Stimulated activated naive CD8-positive, alpha-beta T cell treated with anti-CD3 and anti-CD28 coated beads, Interleukin-15, Interleukin-2, amounts not matched to agents 100 U/mL and 50 U/mL, for 24 hours (primary cell): Measurements from ENCODE around the gene UGT1A5.

Experiments used
- ATAC-seq: fragments of 150-1000 bp; cut with Tn5 transposase; one replicate; pipeline ENCODE4 v1.10.0; 2021
- DNase-seq: peaks from one replicate; pipeline ENCODE4 v3.0.0; 2021

UGT1A5 gene

DNA sequence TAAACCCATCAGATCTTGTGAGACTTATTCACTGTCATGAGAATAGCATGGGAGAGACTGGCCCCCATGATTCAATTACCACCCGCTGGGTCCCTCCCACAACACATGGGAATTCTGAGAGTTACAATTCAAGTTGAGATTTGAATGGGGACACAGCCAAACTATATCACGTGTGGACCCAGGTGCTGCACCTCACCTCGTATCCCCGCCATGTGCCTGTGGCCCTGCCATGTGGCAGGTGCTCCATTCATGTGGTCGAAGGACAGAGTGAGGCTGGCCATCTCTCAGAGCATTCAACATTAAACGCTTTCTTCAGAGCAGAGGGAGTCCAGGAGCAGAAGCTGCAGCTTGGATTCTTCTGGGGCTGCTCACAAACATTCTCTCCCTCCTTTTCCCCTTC, 97.7 kb downstream of the UGT1A5 start:
- ATAC-seq = no peak
- no peak for DNase-seq

DNA sequence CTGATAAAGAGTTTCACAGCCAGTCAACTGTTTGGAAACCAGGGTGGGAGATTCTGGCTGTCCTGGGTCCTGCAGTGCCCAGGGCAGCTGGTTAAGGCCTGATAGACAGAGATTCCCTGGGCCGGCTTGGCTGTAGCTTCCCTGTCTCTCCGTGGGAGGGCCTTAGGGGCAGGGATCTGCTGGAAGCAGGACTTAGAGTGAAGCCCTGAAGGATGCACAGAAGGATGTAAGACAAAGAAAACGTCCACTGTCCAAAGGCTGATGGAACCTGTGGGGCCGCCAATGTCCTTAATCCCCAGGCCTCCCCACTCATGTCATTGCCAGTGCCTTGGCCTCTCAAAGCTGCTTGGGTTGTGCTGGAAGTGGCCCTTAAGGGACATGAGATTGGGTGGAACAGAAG, 98.4 kb downstream of the UGT1A5 start:
- ATAC-seq = no peak
- DNase-seq = no peak

DNA sequence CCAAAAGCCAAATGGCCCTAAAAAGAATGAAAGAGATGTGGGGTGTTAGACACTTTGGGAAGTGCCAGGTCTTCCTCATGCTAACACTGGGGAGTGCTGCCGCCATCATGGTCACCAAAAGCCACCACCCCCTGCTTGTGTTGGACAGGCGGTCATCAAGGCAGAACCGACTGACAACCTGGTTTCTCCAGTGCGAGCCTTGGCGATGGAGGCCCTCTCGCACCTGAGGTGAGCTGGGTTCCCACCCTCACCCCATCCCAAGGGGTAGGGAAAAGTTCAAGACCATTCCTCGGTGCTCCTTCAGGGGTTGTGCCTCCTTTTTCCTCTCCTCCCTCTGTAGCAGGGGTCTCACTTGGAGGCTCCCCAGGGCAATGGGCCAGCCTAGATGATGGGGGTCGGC, 99.0 kb downstream of the UGT1A5 start:
- no peak for DNase-seq
- no peak for ATAC-seq

DNA sequence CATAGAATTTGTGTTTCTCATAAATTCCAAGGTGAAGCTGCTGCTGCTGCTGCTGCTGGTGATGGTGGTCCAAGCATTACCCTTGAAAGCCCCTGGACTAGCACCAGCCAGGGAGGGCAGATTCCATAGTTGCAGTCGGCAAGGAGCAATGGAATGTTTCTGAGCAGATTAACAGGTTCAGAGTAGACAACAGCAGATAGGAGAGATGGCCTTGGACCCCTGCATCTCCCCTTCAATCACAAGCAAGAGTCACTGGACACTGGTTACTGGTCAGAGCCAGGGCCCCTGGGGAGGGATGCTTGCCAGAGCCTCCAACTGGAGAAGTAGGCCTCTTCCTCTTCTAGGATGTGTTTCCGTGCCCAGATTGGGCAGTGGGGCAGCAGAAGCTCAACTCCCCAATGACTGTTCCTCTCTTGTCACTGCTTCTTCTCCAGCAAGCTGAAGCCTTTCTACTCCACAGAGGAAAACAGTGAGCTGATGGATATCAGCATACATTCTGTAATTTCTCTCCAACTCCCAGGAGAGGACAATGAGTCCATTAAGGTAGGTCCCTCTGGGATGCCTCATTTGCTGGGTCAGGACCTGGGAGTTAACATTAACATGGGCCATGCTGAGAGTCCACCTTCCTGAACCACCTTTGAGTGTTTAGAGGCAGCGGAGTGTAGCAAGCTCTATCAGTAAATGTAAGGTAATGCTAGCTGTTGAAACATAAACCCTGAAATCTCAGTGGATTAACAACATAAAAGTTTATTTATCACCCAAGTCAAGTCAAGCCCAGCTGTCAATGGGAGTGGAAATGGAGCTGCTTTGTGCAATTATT, 100.7 kb downstream of the UGT1A5 start:
- DNase-seq = no peak
- ATAC-seq = no peak

DNA sequence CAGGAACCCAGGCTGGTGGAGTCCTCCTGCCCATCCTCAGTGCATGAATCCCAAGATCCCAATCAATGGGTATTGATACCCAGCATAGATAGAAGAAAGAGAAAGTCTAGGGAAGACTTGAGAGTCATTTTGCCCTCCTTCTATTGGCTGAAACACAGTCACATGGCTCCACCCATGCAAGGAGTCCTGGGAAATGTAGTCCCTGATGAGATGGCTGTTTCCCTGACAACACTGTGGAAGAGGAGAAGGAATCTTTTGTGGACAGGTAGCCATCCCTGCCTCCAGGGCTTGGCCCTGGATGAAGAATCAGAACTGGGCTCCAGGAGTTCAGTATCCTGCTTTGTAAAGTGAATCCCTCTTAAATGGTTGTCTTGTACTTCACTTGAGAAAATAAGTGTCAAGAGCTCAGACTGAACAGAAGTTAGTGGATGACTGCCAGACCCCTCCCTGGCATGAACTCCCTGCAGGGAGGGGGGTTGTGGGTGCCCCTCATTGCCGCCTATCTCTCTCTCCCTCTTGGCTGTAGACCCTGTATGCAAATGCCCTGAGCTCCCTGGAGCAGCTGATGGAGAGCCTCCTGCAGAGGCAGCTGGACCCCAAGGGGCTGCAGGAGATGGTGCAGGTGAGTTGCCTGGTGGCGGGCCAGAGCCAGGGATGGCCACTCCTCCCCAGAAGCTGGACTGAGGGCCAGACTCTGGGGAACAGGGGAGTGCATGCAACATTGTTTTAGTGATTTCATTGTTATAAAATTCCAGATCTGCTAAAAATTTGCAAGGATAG, 101.5 kb downstream of the UGT1A5 start:
- no peak for DNase-seq
- ATAC-seq = no peak

DNA sequence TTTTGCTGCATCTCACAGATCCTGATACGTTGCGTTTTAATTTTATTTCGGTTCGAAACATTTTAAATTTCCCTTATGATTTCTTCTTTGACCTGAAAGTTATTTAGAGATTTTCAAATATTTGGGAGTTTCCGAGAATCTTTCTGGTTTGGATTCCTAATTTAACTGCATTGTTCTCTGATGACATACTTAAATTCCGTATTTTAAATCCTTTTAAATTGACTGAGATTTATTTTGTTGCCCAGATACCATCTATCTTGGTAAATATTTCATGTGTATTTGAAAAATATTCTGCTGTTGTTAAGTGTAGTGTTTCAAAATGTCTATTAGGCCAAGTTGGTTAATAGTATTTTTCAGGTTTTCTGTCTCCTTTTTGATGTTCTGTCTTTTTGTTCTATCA, 103.2 kb downstream of the UGT1A5 start:
- ATAC-seq = no peak
- DNase-seq = no peak

DNA sequence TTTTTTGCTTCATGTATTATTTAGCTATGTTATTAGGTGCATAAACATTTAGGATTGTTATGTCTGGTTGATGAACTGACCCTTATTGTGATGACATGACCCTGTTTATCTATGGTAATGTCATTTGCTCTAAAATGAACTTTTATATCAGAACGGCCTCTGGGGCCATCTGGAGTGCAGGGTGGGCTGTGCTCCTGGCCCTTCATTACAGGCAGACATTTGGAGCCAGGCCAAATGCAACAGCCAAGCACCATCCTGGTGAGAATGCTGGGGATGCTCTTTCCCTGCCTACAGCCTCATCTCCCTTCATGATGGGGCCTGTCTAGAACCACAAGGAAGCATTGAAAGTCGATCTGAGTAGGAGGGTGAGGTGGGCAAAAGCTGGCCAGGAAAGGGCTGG, 103.6 kb downstream of the UGT1A5 start:
- no peak for ATAC-seq
- no peak for DNase-seq

DNA sequence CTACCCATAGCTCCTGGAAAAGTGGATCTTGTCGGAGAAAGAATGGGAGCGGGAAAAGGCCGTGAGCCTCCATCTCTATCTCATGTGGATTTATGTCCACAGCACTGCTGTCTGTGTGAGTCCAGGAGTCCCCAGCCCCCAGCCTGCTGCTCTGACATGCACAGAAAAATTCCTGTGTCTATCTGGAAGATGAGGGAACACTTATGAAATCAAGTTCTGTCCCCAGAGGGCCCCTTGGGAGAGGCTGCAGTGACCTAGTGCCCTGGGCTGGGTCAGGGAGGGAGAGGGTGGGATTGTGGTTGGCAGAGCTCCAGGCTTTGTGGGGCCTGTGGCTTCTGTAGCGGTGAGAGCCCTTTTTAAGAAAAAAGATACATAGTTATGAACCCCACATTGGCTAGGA, 104.1 kb downstream of the UGT1A5 start:
- DNase-seq = no peak
- no peak for ATAC-seq

DNA sequence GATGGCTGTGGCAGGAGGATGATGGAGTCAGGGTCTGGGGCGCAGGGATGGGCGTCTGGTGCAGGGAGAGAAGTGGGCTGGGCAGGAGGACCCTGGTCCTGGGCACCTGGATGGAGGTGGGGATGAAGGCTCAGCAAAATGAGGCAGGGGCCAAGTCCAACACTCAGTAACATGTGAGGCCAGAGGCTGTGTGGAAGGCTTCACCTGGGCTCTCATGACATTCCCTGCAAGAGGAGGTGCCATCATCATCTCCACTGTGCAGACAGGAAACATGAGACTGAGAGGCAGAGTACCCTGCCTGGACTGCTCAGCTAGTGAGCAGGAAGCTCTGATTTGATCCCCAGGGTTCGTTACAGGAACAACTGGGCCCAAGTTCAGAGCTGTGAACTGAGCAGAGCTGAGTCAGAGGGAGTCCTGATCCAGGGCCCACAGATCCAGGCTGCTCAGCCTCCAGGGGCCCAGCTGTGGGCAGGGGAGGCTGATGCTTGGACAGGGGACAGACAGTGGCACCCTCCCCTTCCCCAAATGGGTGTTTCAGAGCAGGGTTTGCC, 104.7 kb downstream of the UGT1A5 start:
- DNase-seq (no peak), ATAC-seq (no peak)

DNA sequence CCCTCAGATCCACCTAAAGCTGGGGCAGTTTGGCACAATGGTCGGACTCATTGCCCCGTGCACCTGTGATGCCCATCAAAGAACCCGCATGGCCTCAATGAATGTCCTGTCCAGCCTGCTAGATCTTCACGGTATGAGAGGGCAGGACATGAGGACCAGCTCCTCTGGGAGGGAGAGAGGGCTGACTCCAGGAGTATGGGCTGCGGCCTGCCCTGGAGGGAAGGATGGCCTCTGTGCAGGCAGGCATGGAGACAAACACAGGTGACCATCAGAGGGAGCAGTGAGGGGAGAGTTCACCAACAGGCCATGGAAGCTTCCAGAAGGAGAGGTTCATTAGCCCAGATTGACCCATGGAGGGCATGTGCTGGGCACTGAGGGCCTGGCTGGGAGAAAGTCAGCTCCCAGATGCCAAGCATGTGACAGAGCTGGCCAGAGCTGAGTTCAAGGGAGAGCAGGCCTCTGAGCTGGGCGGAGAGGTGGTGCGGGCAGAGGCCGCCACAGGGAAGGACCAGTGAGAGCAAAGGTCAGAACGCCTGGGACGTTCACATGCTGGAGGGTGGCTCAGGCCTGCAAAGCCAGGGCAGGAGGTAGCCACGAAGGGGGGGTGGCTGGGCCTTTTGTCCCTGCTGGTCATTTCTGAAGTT, 105.4 kb downstream of the UGT1A5 start:
- DNase-seq (no peak), ATAC-seq (no peak)

DNA sequence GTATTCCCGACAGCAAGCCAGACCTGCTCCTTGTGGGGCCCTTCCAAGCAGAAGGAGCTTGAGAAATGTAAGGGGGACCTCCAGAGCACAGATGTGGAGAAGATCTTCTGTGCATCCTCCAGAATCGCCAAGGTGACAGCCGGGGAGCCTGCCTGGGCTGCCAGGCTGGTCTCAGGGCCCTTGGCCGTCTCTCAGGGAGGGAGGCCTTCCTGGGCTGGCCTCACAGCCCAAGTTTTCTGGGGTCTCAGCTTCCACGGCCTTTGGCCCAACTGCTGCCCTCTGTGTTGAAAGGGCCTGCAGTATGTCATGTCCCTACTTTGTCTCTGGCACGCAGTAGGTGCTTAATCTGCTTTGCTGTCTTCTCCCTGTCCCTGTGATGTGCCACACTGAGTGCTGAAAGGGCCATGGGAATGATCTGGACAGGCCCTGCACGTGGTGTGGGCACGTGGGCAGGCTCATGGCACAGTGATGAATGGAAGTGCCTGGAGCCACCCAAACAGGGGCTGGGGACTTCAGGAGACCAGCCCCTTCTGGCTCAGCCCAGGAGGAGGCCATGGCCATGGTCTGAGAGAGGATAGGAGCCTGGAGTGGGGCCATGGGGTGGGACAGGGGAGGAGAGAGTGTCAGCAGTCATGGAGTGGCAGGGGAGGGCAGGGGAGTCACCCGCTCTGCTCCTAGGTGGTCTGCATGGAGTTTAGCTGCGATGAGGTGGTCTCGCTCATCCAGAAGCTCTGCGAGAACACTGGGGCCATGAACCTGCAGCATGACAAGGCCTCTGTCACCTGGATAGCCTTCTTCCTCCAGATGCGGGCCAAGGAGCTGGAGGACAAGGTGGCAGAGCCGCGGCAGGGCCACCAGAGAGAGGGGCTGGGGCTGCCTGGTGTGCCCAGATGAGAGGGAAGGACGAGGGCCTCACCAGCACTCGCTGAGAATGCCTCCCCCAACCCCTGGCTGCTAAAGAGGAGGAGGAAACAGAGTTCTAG, 106.2 kb downstream of the UGT1A5 start:
- DNase-seq = no peak
- ATAC-seq = no peak

DNA sequence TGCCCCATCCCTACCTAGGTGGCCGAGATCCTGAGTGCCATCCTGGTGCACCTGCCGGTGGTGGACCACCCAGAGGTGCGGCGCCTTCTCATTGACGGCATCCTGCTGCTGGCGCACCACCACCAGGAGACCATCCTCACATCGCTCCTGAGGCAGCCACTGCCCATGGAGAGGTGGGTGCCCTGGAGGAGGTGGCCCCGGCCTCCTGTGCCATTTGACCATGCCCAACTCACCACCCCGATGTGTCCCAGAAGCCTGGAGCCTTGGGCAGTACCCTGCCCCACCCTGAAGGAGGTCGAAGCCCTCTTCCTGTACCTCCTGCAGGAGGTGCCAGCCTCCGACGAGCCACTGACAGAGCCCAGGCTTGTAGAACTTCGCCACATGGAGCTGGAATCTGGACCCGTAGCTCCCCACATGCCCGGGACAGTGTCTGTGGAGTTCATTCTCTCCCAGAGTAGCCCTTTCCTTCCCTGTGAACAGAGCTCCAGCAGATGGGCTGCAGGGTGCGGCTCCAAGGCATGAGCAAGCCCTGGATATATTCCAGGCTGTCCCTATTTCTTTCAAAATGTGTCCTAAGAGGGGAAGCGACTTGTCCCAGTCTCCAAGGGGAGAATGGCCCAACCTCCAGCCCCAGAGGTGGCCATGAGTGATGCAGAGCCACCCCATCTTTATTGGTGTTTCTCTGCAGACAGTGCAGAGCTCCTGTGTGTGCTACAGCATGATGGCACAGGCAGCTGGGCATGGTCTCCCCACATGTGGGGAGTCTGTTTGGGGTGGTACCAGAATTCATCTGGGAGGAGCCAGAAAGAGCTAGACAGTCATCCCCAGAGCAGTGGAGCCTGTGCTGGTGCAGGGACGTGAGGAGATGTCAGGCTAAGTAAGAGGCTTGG, 107.4 kb downstream of the UGT1A5 start:
- no peak for DNase-seq
- no peak for ATAC-seq

DNA sequence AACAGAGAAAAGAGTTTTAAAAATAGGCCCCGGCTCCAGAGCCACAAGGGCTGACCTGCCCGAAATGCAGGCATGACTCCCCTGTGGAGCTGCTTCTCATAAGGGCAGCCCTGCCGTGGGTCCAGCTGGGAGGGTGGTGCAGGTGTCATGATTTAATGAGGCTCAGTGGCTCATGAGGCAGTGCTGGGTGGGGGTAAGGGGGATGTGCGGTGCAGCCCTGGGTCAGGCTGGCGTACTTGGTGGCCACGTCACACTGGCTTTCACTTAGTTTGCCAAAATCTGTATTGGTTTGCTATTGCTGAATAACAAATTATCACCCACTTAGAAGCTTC, 108.0 kb downstream of the UGT1A5 start:
- no peak for ATAC-seq
- no peak for DNase-seq

DNA sequence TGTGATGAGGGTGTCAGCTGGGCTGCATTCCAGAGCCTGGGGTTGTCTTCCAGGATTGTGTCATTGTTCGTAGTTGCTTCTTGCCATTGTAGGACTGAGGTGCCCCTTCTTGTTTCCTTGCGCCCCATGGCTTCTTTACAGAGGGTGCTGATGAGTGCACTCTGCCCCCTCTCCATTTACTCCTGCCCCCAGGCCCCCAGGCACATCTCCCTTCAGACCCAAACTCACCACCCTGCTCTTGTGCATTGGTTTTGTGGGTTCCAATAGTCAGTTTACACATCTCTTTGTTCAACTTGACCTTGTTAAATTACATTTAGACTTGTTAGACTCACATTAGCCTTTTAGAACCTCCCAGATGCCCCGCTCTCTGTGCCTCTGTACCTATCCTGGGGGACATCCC, 108.5 kb downstream of the UGT1A5 start:
- no peak for ATAC-seq

DNA sequence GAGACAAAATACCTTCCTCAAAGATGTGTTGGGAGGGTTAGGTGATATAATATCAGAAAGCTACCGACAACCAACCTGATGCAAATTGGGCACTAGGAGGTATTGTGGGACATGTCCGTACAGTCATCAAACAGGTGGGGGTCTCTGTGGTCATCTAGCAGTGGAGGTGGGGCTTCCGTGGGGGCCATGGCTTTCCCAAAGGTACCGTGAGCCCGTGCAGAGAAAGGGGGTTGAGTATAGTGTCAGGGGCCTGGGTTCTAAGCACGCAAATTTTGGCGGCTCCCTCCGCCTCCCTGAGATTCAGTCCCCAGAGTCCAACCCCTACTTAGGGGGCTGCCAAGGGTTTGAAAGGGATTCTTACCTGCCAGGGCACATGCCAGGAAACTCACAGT, 109.0 kb downstream of the UGT1A5 start:
- DNase-seq = no peak
- ATAC-seq = no peak

More for the DNA sequence above, 108.5 kb downstream of the UGT1A5 start:
- DNase-seq = no peak

DNA sequence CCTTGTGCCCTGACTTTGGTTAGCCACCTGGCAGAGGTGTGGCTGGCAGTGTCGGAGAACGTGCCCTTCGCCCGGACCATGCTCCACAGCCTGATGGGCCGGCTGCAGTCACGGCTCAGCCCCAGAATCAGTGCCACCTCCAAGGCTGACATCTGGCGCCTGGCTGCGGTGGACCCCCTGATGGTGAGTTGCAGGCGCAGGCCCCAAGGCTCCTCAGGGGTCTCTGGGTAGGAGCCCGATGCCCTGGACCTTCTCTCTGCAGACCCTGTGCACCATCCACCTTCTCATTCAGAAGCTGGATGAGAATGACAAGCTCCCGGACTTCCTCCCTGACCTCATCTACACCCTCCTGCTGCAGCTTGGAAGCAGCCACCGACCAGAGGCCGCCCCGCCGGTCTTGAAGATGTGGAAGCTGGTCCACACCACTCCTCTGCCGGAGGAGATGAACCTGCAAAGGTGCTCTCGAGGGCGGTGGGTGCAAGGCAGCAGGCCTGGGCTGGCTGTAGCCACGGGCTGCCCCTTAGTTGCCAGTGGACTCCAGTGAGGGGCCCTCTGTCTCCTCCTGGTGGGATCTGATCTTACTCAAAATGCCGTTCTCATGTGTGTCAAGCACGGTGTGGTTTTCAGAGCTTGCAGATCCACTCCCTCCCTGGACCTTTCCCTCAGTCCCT, 109.5 kb downstream of the UGT1A5 start:
- ATAC-seq = no peak
- no peak for DNase-seq
